AG10803 (cell line): Measurements from ENCODE around the gene GNAO1.

Experiments used
- DNase-seq: peaks from one replicate; pipeline ENCODE4 v3.0.0; 2010; ENCODE audit warnings: low read depth
- H3K4me3 ChIP-seq: 2 replicates; pipeline ENCODE4 v1.5.1; 2011; ENCODE audit warnings: mild to moderate bottlenecking, low read length, control low read depth
- TF ChIP-seq, protein P1 (sequence below): conservative IDR thresholded peaks from 2 replicates; pipeline ENCODE4 v1.5.1; 2011; ENCODE audit warnings: mild to moderate bottlenecking, low read length, control low read depth, inconsistent platforms

GNAO1 gene

DNA sequence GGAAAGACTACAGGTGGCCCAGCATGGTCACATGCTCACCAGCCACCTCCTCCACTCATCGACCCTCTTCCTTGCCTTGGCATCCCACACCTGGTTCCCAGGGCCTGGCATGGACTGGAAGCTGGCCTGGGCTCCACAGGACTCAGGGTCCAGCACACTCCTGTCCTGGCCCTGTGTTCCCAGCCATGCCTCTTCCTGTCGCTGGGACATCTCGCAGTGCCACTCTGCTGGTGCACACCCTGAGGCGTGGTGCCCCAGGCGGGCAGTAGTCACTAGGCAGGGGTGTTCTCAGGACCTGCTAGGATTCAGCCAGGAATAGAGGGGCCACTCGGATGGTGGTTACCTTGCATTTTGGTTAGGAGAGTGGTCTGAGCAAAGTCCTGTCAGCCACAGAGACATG lies 134.7 kb downstream of the GNAO1 start:
- no peak overlapping the region for H3K4me3 ChIP-seq
- TF ChIP-seq, protein P1, sequence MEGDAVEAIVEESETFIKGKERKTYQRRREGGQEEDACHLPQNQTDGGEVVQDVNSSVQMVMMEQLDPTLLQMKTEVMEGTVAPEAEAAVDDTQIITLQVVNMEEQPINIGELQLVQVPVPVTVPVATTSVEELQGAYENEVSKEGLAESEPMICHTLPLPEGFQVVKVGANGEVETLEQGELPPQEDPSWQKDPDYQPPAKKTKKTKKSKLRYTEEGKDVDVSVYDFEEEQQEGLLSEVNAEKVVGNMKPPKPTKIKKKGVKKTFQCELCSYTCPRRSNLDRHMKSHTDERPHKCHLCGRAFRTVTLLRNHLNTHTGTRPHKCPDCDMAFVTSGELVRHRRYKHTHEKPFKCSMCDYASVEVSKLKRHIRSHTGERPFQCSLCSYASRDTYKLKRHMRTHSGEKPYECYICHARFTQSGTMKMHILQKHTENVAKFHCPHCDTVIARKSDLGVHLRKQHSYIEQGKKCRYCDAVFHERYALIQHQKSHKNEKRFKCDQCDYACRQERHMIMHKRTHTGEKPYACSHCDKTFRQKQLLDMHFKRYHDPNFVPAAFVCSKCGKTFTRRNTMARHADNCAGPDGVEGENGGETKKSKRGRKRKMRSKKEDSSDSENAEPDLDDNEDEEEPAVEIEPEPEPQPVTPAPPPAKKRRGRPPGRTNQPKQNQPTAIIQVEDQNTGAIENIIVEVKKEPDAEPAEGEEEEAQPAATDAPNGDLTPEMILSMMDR, result no peak
- DNase-seq, result no peak

DNA sequence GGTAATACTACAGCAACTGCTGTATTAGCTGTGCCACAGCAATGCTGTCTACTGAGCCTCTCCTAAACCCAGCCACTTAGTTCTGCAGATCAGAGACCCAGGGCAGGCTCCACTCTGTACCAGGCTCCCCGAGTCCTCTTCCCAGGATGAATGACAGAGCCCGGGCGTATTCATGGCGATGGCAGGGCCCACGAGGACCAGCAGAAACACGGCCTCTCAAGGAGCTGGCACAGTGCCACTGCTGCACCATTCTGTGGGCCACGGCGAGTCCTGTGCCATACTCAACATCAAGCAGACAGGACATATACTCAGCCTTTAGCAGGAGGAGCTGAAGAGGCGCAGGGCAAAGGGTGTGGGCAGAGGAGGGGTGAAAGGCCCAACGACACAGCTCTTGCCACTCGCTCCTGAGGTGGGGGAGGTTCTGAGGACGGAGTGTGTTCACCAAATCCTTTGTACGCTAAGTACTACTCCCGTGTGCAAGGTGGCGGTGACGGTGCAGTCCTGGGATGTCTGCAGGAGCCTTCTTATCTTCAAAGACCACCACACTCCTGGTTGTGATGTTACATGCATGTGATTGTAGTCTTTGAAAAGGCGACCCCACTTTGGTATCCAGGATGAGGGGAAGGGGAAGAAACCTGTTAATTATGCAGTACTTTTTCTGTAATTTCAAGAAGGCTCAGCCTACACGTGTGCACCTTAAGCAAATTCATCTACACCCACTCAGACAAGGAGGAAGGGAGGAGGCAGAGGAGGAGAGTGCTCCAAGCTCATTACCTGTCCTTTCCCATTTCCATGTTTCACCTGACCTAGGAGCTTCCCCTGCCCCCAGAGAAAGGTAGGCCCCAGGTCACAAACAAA lies 136.0 kb downstream of the GNAO1 start:
- TF ChIP-seq, protein P1, result no peak
- DNase-seq, result no peak
- no peak overlapping the region for H3K4me3 ChIP-seq

DNA sequence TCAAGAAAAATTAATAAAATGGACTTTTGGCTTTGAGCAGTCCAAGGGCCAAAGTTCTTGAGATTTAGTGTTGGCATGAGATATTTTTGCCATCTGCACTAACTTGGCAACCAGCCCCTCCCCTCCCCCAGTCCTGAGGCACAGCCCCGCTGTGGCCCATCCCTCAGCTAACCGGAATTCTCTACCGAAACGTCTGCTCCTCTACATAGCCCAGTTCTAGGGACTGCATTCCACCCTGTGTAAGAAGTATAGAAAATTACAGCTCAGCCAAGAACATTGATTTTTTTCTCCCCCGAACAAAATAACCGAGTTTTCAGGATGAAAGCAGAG lies 136.6 kb downstream of the GNAO1 start:
- DNase-seq, result no peak
- TF ChIP-seq, protein P1, result no peak
- H3K4me3 ChIP-seq, result no peak overlapping the region

- DNase-seq, result no peak
- TF ChIP-seq, protein P1, result no peak
- H3K4me3 ChIP-seq, result no peak overlapping the region
These were observed 137.2 kb downstream of the GNAO1 start for GRCh38 chr16:56328276-56329022.

- H3K4me3 ChIP-seq, result no peak overlapping the region
- DNase-seq, result no peak
- TF ChIP-seq, protein P1, result no peak
These were observed 138.6 kb downstream of the GNAO1 start for GRCh38 chr16:56329887-56330286.

DNA sequence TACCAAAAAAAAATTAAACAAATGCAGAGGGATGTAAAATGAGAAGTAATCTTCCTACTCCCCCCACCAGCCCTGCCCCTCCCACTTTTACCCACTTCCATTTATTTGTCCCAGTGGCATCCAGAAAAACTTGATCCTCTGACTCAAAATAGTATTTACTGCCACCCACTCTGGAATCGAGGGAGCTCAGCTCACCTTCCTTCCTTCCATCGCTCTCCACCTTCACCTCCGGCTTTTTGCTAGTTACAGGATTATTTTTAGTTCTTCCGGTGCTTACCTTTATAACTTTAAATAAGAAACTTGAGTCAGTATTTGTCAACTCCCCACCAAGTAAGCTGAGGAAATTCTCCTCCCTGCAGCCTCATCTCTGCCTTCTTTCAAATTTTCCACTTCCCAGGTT lies 139.2 kb downstream of the GNAO1 start:
- no peak overlapping the region for H3K4me3 ChIP-seq
- no peak for DNase-seq
- TF ChIP-seq, protein P1, result no peak

GRCh38 chr16:56331399-56331798 lies 140.1 kb downstream of the GNAO1 start:
- DNase-seq, result no peak
- H3K4me3 ChIP-seq, result no peak overlapping the region
- TF ChIP-seq, protein P1, result no peak
